ENCODE data around the gene GPA33.

Gene GPA33

GRCh38 chr1:167117225-167117624 lies 27.0 kb upstream of the GPA33 start:
- FAIRE-seq = no peak

GRCh38 chr1:167116174-167116573 lies 26.0 kb upstream of the GPA33 start:
- FAIRE-seq = no peak

- FAIRE-seq = no peak
Measured at GRCh38 chr1:167115655-167116054, 25.5 kb upstream of the GPA33 start.

- no peak for FAIRE-seq
Measured at GRCh38 chr1:167114725-167115124, 24.5 kb upstream of the GPA33 start.

- no peak for FAIRE-seq
Measured at GRCh38 chr1:167111868-167112709, 21.9 kb upstream of the GPA33 start.

- no peak for FAIRE-seq
Measured at GRCh38 chr1:167110586-167110985, 20.4 kb upstream of the GPA33 start.

- no peak for FAIRE-seq
Measured at GRCh38 chr1:167109125-167109524, 18.9 kb upstream of the GPA33 start.

- no peak for FAIRE-seq
Measured at GRCh38 chr1:167107456-167107855, 17.3 kb upstream of the GPA33 start.

GRCh38 chr1:167106119-167106461 lies 15.9 kb upstream of the GPA33 start:
- no peak for FAIRE-seq

- no peak for FAIRE-seq
Measured at GRCh38 chr1:167105271-167106118, 15.3 kb upstream of the GPA33 start.

- FAIRE-seq = no peak
Measured at GRCh38 chr1:167104256-167104633, 14.1 kb upstream of the GPA33 start.

GRCh38 chr1:167102906-167103573 lies 12.9 kb upstream of the GPA33 start:
- FAIRE-seq = no peak

- FAIRE-seq = no peak
Measured at GRCh38 chr1:167101754-167102153, 11.6 kb upstream of the GPA33 start.

GRCh38 chr1:167100730-167101129 lies 10.6 kb upstream of the GPA33 start:
- peak; percentile 68 for FAIRE-seq

- FAIRE-seq = no peak
Measured at GRCh38 chr1:167099851-167100250, 9.7 kb upstream of the GPA33 start.

GRCh38 chr1:167095368-167095767 lies 5.2 kb upstream of the GPA33 start:
- no peak for FAIRE-seq

GRCh38 chr1:167094690-167095089 lies 4.5 kb upstream of the GPA33 start:
- FAIRE-seq = no peak

- FAIRE-seq = no peak
Measured at GRCh38 chr1:167093846-167094516, 3.8 kb upstream of the GPA33 start, which contains the start of gene STYXL2. TSS of gene STYXL2 (plus strand) at chr1:167094075. CDS start at chr1:167094850, 775 bp downstream.

GRCh38 chr1:167092653-167093052 lies 2.5 kb upstream of the GPA33 start:
- no peak for FAIRE-seq

GRCh38 chr1:167089939-167090313 lies 251 bp downstream of the GPA33 start:
- no peak for FAIRE-seq

- no peak for FAIRE-seq
Measured at GRCh38 chr1:167088746-167089417, 1.3 kb downstream of the GPA33 start.

GRCh38 chr1:167086768-167087167 lies 3.4 kb downstream of the GPA33 start:
- no peak for FAIRE-seq
